ENCODE data around the gene TOMM40L. TPM values are rescaled to one million over a fixed set of nuclear protein-coding genes. Genes with fewer than 3 reads are reported as not detected.
"Not testable (repeated sequence)": the region's sequence is repeated elsewhere in the genome, so short reads cannot be mapped to it uniquely, and the experiment has no call there.

Gene TOMM40L
- total RNA-seq, 3 donors from 2014 or later = 17.2 to 24.5 (median 23.5) TPM

DNA sequence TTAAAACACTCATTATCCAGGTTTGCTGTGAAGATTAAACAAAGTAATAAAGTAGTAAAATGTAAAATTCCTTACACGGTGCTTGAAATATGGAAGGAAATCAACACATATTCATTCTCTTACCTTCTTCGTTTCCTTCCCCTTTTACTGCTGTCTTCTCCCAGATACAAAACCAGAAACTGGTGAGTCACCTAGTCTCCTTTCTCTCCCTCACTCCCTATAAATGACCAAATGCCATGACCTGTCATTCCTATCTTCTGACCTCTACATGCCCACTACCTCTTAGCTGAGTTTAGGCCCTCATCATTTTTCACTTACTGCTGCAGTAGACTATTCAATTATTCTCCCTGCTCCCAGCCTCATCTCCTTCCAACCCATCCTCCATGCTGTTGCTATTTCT, 16.5 kb downstream of the TOMM40L start:
- no peak for DNase-seq
- Histone ChIP-seq H3K36me3 (ENCODE audit: low read depth) (no peaks in the 10 kb centered on the region), H3K9me3 (no peaks in the 10 kb centered on the region), H3K4me1 (ENCODE audit: low read depth) (no peaks in the 10 kb centered on the region), H3K4me3 (no peak overlapping the region)
- ATAC-seq = no peak
- intact Hi-C loops (cut with DNase I, micrococcal nuclease) = no loop called here
- TF ChIP-seq, protein P1, sequence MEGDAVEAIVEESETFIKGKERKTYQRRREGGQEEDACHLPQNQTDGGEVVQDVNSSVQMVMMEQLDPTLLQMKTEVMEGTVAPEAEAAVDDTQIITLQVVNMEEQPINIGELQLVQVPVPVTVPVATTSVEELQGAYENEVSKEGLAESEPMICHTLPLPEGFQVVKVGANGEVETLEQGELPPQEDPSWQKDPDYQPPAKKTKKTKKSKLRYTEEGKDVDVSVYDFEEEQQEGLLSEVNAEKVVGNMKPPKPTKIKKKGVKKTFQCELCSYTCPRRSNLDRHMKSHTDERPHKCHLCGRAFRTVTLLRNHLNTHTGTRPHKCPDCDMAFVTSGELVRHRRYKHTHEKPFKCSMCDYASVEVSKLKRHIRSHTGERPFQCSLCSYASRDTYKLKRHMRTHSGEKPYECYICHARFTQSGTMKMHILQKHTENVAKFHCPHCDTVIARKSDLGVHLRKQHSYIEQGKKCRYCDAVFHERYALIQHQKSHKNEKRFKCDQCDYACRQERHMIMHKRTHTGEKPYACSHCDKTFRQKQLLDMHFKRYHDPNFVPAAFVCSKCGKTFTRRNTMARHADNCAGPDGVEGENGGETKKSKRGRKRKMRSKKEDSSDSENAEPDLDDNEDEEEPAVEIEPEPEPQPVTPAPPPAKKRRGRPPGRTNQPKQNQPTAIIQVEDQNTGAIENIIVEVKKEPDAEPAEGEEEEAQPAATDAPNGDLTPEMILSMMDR (IDR thresholded peaks at IDR 0.05) = no peak

- intact Hi-C loops (cut with DNase I, micrococcal nuclease) = no loop called here
- DNase-seq (no peak), ATAC-seq (no peak)
- Histone ChIP-seq H3K9me3 (no peaks in the 10 kb centered on the region), H3K4me1 (ENCODE audit: low read depth) (no peaks in the 10 kb centered on the region), H3K36me3 (ENCODE audit: low read depth) (no peaks in the 10 kb centered on the region), H3K4me3 (no peak overlapping the region)
- TF ChIP-seq, protein P1 (IDR thresholded peaks at IDR 0.05) = no peak
Measured at GRCh38 chr1:161244888-161245287, 19.0 kb downstream of the TOMM40L start.

DNA sequence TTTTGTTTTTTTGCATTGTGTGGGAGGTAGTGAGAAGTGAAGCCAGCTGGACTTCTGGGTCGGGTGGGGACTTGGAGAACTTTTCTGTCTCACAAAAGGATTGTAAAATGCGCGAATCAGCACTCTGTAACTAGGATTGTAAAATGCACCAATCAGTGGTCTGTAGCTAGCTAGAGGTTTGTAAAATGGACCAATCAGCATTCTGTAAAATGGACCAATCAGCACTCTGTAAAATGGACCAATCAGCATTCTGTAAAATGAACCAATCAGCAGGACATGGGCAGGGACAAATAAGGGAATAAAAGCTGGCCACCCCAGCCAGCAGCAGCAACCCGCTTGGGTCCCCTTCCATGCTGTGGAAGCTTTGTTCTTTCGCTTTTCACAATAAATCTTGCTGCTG, 24.2 kb downstream of the TOMM40L start:
- H3K9me3 ChIP-seq; ATAC-seq; H3K4me3 ChIP-seq; H3K4me1 ChIP-seq (ENCODE audit: low read depth); DNase-seq; intact Hi-C loops (cut with DNase I, micrococcal nuclease); H3K36me3 ChIP-seq (ENCODE audit: low read depth): not testable (repeated sequence)

- Histone ChIP-seq H3K4me3 (no peak overlapping the region), H3K36me3 (ENCODE audit: low read depth) (no peaks in the 10 kb centered on the region), H3K4me1 (ENCODE audit: low read depth) (no peaks in the 10 kb centered on the region), H3K9me3 (no peaks in the 10 kb centered on the region)
- ATAC-seq (no peak), DNase-seq (no peak)
- intact Hi-C loops (cut with DNase I, micrococcal nuclease) = no loop called here
- TF ChIP-seq, protein P1 (IDR thresholded peaks at IDR 0.05) = no peak
Measured at GRCh38 chr1:161250829-161251228, 25.0 kb downstream of the TOMM40L start.

DNA sequence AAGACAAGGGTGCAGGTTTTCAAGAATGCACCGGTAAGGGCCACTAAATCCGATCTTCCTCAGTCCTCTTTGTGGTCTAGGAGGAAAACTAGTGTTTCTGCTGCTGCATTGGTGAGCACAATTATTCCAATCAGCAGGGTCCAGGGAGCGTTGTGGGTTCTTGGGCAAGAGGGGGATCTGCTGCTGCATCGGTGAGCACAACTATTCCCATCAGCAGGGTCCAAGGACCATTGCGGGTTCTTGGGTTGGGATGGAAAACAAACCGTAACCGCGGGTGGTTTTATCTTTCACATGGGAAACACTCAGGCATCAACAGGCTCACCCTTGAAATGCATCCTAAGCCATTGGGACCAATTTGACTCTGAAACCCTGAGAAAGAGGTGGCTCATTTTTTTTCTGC, 25.7 kb downstream of the TOMM40L start:
- intact Hi-C loops (cut with DNase I, micrococcal nuclease) = no loop called here
- no peaks in the 10 kb centered on the region for H3K36me3 ChIP-seq (ENCODE audit: low read depth)
- no peak overlapping the region for H3K4me3 ChIP-seq
- DNase-seq (no peak), ATAC-seq (no peak)
- TF ChIP-seq, protein P1 (IDR thresholded peaks at IDR 0.05) = no peak
- H3K4me1 ChIP-seq (ENCODE audit: low read depth) = no peaks in the 10 kb centered on the region
- no peaks in the 10 kb centered on the region for H3K9me3 ChIP-seq

DNA sequence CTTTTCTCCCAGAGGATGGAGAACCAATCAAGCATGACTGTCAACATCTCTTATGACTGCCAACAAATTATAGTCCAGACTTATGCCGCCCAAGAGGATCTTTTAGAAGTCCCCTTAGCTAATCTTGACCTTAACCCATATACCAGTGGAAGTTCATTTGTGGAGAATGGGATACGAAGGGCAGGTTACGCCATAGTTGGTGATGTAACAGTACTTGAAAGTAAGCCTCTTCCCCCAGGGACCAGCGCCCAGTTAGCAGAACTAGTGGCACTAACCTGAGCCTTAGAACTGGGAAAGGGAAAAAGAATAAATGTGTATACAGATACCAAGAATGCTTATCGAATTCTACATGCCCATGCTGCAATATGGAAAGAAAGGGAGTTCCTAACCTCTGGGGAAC, 29.4 kb downstream of the TOMM40L start:
- ATAC-seq; H3K36me3 ChIP-seq (ENCODE audit: low read depth); H3K9me3 ChIP-seq; DNase-seq; intact Hi-C loops (cut with DNase I, micrococcal nuclease); H3K4me3 ChIP-seq; H3K4me1 ChIP-seq (ENCODE audit: low read depth): not testable (repeated sequence)

GRCh38 chr1:161255955-161256520, 30.2 kb downstream of the TOMM40L start:
- H3K4me3 ChIP-seq; H3K36me3 ChIP-seq (ENCODE audit: low read depth); H3K9me3 ChIP-seq; DNase-seq; intact Hi-C loops (cut with DNase I, micrococcal nuclease); H3K4me1 ChIP-seq (ENCODE audit: low read depth); ATAC-seq: not testable (repeated sequence)

DNA sequence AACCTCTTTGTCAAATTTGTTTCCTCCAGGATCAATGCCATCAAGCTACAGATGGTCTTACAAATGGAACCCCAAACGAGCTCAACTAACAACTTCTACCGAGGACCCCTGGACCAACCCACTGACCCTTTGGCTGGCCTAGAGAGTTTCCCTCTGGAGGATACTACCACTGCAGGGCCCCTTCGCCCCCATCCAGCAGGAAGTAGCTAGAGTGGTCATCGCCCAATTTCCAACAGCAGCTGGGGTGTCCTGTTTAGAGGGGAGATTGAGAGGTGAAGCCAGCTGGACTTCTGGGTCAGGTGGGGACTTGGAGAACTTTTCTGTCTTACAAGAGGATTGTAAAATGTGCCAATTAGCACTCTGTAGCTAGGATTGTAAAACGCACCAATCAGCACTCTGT, 31.2 kb downstream of the TOMM40L start:
- ATAC-seq; H3K36me3 ChIP-seq (ENCODE audit: low read depth); intact Hi-C loops (cut with DNase I, micrococcal nuclease); DNase-seq; H3K4me3 ChIP-seq; H3K9me3 ChIP-seq; H3K4me1 ChIP-seq (ENCODE audit: low read depth): not testable (repeated sequence)

All from mucosa of descending colon (tissue), 3 donors.